HEK293 (cell line): ENCODE data around the gene DUSP19.

Experiments
- CTCF ChIP-seq: fragments of 450-650 bp; formaldehyde crosslinking; IDR thresholded peaks from 2 replicates; pipeline ENCODE4 v1.5.1; 2016; ENCODE audit warnings: missing biosample characterization, missing genetic modification characterization
- REST ChIP-seq: fragments of 450-650 bp; formaldehyde crosslinking; IDR thresholded peaks from 2 replicates; pipeline ENCODE4 v1.5.1; 2016; ENCODE audit warnings: missing biosample characterization, missing genetic modification characterization
- SETDB1 ChIP-seq: IDR thresholded peaks from one replicate; pipeline ENCODE4 v1.6.1; 2017; ENCODE audit warnings: mild to moderate bottlenecking, low read length, moderate library complexity, mixed read lengths; ENCODE audit not compliant: insufficient read length
- ZBTB49 ChIP-seq: fragments of 450-650 bp; formaldehyde crosslinking; IDR thresholded peaks from 2 replicates; pipeline ENCODE4 v1.5.1; 2016; ENCODE audit warnings: missing biosample characterization, missing genetic modification characterization, low read depth
- ZIC2 ChIP-seq: fragments of 450-650 bp; formaldehyde crosslinking; IDR thresholded peaks from 2 replicates; pipeline ENCODE4 v1.5.1; 2016; ENCODE audit warnings: missing biosample characterization, missing genetic modification characterization
- ZNF10 ChIP-seq: fragments of 450-650 bp; formaldehyde crosslinking; IDR thresholded peaks from 2 replicates; pipeline ENCODE4 v1.5.1; 2017; ENCODE audit warnings: missing biosample characterization, missing genetic modification characterization
- ZNF174 ChIP-seq: fragments of 450-650 bp; formaldehyde crosslinking; IDR thresholded peaks from 2 replicates; pipeline ENCODE4 v1.5.0; 2017; ENCODE audit warnings: missing biosample characterization, mild to moderate bottlenecking, missing genetic modification characterization
- ZNF274 ChIP-seq, 2 experiments: fragments of 200-500 bp in 1 of 2; fragments of 450-650 bp in 1 of 2; sonication (Bioruptor generic) in 1 of 2; formaldehyde crosslinking in 1 of 2; IDR thresholded peaks; 2 replicates each; pipeline versions ENCODE4 v1.5.1 to v1.6.1; 2014 to 2016; ENCODE audit warnings: borderline replicate concordance in 1 of 2, inconsistent platforms in 1 of 2, low read length in 1 of 2, missing biosample characterization in 1 of 2, missing genetic modification characterization in 1 of 2
- ZNF362 ChIP-seq: fragments of 450-650 bp; formaldehyde crosslinking; IDR thresholded peaks from 2 replicates; pipeline ENCODE4 v1.5.1; 2016; ENCODE audit warnings: missing biosample characterization, missing genetic modification characterization
- ZNF398 ChIP-seq: fragments of 450-650 bp; formaldehyde crosslinking; IDR thresholded peaks from 2 replicates; pipeline ENCODE4 v1.5.1; 2017; ENCODE audit warnings: missing biosample characterization, missing genetic modification characterization
- ZNF701 ChIP-seq: fragments of 450-650 bp; formaldehyde crosslinking; IDR thresholded peaks from 2 replicates; pipeline ENCODE4 v1.5.1; 2016; ENCODE audit warnings: missing biosample characterization, missing genetic modification characterization
- ZSCAN4 ChIP-seq: fragments of 450-650 bp; formaldehyde crosslinking; IDR thresholded peaks from 2 replicates; pipeline ENCODE4 v1.5.1; 2017; ENCODE audit warnings: missing biosample characterization, missing genetic modification characterization

GRCh38 chr2:183148955-183149354, 70.4 kb downstream of the DUSP19 start:
- TF ChIP-seq CTCF (tag by site-specific recombination): no peak
- TF ChIP-seq REST (tag by site-specific recombination): no peak
- TF ChIP-seq ZNF274 (IDR thresholded peaks at IDR 0.05; ENCODE audit: low read length): no peak
- no peak for TF ChIP-seq ZNF274 (tag by site-specific recombination; IDR thresholded peaks at IDR 0.05; ENCODE audit: borderline replicate concordance)
- no peak for TF ChIP-seq ZNF10
- no peak for TF ChIP-seq SETDB1
- no peak for TF ChIP-seq ZNF701 (tag by site-specific recombination)
- TF ChIP-seq ZSCAN4 (tag by site-specific recombination): no peak
- no peak for TF ChIP-seq ZNF174 (tag by site-specific recombination)
- TF ChIP-seq ZBTB49: no peak
- TF ChIP-seq ZNF398 (tag by site-specific recombination): no peak
- TF ChIP-seq ZIC2 (tag by site-specific recombination): no peak
- no peak for TF ChIP-seq ZNF362
